ENCODE measurements around the gene UBALD2.
"Not testable (repeated sequence)": the region's sequence is repeated elsewhere in the genome, so short reads cannot be mapped to it uniquely, and the experiment has no call there.

UBALD2 gene

DNA sequence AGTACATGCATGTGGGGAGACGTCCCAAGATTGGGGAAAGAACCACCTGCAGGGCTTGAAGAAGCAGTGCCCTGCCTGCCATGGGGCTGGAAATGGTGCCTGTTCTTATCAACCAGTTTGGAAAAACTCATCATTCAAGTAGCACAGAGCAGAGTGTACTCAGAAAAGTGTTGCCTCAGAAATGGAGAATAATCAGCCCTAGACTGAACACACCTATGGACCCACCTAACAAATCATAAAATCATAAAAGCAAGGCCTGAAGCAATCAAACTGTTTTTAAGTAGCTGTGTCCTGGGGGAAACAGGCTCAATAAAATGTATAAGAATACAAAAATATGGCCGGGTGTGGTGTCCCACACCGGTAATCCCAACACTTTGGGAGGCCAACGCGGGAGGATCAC is 31.7 kb downstream of the UBALD2 start:
- Histone ChIP-seq H3K4me3 (ENCODE audit: low read length) (no peak overlapping the region), H3K27ac (ENCODE audit: low read length) (no peak overlapping the region), H3K9ac (ENCODE audit: low read length) (no peak overlapping the region), H3K4me1 (ENCODE audit: control insufficient read depth, low read depth, low read length) (no peaks in the 10 kb centered on the region), H3K36me3 (ENCODE audit: control insufficient read depth, low read depth, low read length) (no peaks in the 10 kb centered on the region), H3K27me3 (ENCODE audit: control insufficient read depth, insufficient read depth, low read length) (no peaks in the 10 kb centered on the region), H3K9me3 (ENCODE audit: control insufficient read depth, low read depth, low read length) (no peaks in the 10 kb centered on the region)

GRCh38 chr17:76297436-76297835 is 32.3 kb downstream of the UBALD2 start:
- Histone ChIP-seq H3K36me3 (ENCODE audit: control insufficient read depth, low read depth, low read length) (no peaks in the 10 kb centered on the region), H3K4me1 (ENCODE audit: control insufficient read depth, low read depth, low read length) (no peaks in the 10 kb centered on the region), H3K27me3 (ENCODE audit: control insufficient read depth, insufficient read depth, low read length) (no peaks in the 10 kb centered on the region), H3K27ac (ENCODE audit: low read length) (no peak overlapping the region), H3K4me3 (ENCODE audit: low read length) (no peak overlapping the region), H3K9me3 (ENCODE audit: control insufficient read depth, low read depth, low read length) (no peaks in the 10 kb centered on the region), H3K9ac (ENCODE audit: low read length) (no peak overlapping the region)

- no peak overlapping the region for H3K27ac ChIP-seq (ENCODE audit: low read length)
- H3K36me3 ChIP-seq (ENCODE audit: control insufficient read depth, low read depth, low read length) = no peaks in the 10 kb centered on the region
- H3K9ac ChIP-seq (ENCODE audit: low read length) = no peak overlapping the region
- no peaks in the 10 kb centered on the region for H3K9me3 ChIP-seq (ENCODE audit: control insufficient read depth, low read depth, low read length)
- no peak overlapping the region for H3K4me3 ChIP-seq (ENCODE audit: low read length)
- no peaks in the 10 kb centered on the region for H3K27me3 ChIP-seq (ENCODE audit: control insufficient read depth, insufficient read depth, low read length)
- no peaks in the 10 kb centered on the region for H3K4me1 ChIP-seq (ENCODE audit: control insufficient read depth, low read depth, low read length)
Observed at GRCh38 chr17:76304226-76305134, 39.3 kb downstream of the UBALD2 start.

DNA sequence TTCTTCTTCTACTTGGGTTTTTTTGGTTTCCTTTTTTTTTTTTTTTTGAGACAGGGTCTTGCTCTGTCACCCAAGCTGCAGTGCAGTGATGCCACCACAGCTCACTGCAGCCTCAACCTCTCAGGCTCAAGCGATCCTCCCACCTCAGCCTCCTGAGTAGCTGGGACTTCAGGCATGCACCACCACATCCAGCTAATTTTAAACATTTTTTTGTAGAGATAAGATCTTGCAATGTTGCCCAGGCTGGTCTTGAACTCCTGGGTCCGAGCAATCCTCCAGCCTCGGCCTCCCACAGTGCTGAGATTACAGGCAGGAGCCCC is 39.9 kb downstream of the UBALD2 start:
- not testable (repeated sequence) for H3K27ac ChIP-seq (ENCODE audit: low read length); H3K4me3 ChIP-seq (ENCODE audit: low read length); H3K27me3 ChIP-seq (ENCODE audit: control insufficient read depth, insufficient read depth, low read length); H3K36me3 ChIP-seq (ENCODE audit: control insufficient read depth, low read depth, low read length); H3K9ac ChIP-seq (ENCODE audit: low read length); H3K9me3 ChIP-seq (ENCODE audit: control insufficient read depth, low read depth, low read length); H3K4me1 ChIP-seq (ENCODE audit: control insufficient read depth, low read depth, low read length)

DNA sequence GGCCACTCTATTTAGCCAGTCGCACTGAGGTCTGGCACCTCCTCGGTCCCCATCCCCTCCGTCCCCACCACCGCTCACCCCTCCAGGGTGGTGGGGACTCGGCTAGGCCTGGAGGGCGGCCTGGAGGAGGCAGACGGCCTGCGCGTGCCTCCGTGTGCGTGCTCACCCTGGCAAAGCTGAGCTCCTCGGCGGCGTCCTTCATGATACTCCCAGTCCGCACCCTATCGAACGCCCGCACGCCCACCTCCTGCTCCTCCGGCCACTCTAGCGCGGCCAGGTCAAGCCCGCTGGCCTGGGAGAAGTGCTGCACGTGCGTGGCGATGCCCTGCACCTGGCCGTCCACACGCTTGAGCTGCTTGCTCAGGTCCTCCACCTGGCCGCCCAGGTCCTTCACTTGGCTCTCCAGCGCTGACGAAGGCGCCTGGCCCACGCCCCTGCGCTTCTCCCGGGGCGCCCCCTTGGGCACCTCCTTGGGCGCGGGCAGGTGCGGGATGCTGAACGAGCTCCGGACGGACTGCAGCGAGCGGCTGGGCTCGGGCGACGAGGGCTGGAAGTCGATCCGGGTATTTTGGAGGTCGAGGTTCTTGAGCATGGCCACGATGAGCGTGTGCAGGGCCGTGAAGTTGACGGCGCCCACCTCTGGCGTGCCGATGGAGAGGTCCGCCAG is 42.3 kb downstream of the UBALD2 start:
- no peaks in the 10 kb centered on the region for H3K9me3 ChIP-seq (ENCODE audit: control insufficient read depth, low read depth, low read length)
- no peaks in the 10 kb centered on the region for H3K4me1 ChIP-seq (ENCODE audit: control insufficient read depth, low read depth, low read length)
- no peak overlapping the region for H3K4me3 ChIP-seq (ENCODE audit: low read length)
- H3K27me3 ChIP-seq (ENCODE audit: control insufficient read depth, insufficient read depth, low read length) = no peaks in the 10 kb centered on the region
- H3K27ac ChIP-seq (ENCODE audit: low read length) = no peak overlapping the region
- H3K36me3 ChIP-seq (ENCODE audit: control insufficient read depth, low read depth, low read length) = peaks cover 10% of the 10 kb centered on the region
- no peak overlapping the region for H3K9ac ChIP-seq (ENCODE audit: low read length)

GRCh38 chr17:76307966-76308338 is 42.8 kb downstream of the UBALD2 start, which contains the start of gene QRICH2:
QRICH2 (minus strand) TSS chr17:76308276; CDS start chr17:76307998, 278 bp downstream.
- Histone ChIP-seq H3K27ac (ENCODE audit: low read length) (no peak within 1 kb of the TSS), H3K36me3 (ENCODE audit: control insufficient read depth, low read depth, low read length) (peaks cover 10% of the 10 kb centered on the region), H3K9ac (ENCODE audit: low read length) (no peak within 1 kb of the TSS), H3K9me3 (ENCODE audit: control insufficient read depth, low read depth, low read length) (no peaks in the 10 kb centered on the region), H3K4me3 (ENCODE audit: low read length) (no peak within 1 kb of the TSS), H3K4me1 (ENCODE audit: control insufficient read depth, low read depth, low read length) (no peaks in the 10 kb centered on the region), H3K27me3 (ENCODE audit: control insufficient read depth, insufficient read depth, low read length) (no peaks in the 10 kb centered on the region)

GRCh38 chr17:76309461-76309860 is 44.3 kb downstream of the UBALD2 start:
- Histone ChIP-seq H3K9ac (ENCODE audit: low read length) (no peak overlapping the region), H3K4me1 (ENCODE audit: control insufficient read depth, low read depth, low read length) (no peaks in the 10 kb centered on the region), H3K27me3 (ENCODE audit: control insufficient read depth, insufficient read depth, low read length) (no peaks in the 10 kb centered on the region), H3K4me3 (ENCODE audit: low read length) (no peak overlapping the region), H3K9me3 (ENCODE audit: control insufficient read depth, low read depth, low read length) (no peaks in the 10 kb centered on the region), H3K27ac (ENCODE audit: low read length) (no peak overlapping the region), H3K36me3 (ENCODE audit: control insufficient read depth, low read depth, low read length) (peaks cover 15% of the 10 kb centered on the region)

DNA sequence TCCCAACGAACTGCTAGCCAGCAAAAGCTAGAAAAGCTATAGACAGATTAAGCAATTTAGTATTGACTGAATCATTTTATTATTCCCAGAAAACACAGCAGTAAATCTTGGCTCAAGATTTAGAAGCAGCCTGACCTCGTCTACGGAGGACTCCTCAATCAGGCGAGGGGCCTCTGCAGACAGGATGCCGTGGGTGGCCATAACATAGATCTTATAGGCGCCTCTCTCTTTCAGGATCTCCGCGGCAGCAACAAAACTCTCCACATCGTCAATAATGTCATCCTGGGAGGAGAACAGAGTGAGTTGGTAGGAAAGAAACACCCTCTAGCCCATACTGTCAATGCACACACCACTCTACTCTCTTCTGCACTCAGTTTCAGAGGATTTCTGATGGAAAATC is 47.6 kb downstream of the UBALD2 start:
- no peaks in the 10 kb centered on the region for H3K9me3 ChIP-seq (ENCODE audit: control insufficient read depth, low read depth, low read length)
- no peak overlapping the region for H3K27ac ChIP-seq (ENCODE audit: low read length)
- H3K27me3 ChIP-seq (ENCODE audit: control insufficient read depth, insufficient read depth, low read length) = no peaks in the 10 kb centered on the region
- H3K4me1 ChIP-seq (ENCODE audit: control insufficient read depth, low read depth, low read length) = no peaks in the 10 kb centered on the region
- no peak overlapping the region for H3K4me3 ChIP-seq (ENCODE audit: low read length)
- H3K36me3 ChIP-seq (ENCODE audit: control insufficient read depth, low read depth, low read length) = peaks cover 15% of the 10 kb centered on the region
- H3K9ac ChIP-seq (ENCODE audit: low read length) = no peak overlapping the region

DNA sequence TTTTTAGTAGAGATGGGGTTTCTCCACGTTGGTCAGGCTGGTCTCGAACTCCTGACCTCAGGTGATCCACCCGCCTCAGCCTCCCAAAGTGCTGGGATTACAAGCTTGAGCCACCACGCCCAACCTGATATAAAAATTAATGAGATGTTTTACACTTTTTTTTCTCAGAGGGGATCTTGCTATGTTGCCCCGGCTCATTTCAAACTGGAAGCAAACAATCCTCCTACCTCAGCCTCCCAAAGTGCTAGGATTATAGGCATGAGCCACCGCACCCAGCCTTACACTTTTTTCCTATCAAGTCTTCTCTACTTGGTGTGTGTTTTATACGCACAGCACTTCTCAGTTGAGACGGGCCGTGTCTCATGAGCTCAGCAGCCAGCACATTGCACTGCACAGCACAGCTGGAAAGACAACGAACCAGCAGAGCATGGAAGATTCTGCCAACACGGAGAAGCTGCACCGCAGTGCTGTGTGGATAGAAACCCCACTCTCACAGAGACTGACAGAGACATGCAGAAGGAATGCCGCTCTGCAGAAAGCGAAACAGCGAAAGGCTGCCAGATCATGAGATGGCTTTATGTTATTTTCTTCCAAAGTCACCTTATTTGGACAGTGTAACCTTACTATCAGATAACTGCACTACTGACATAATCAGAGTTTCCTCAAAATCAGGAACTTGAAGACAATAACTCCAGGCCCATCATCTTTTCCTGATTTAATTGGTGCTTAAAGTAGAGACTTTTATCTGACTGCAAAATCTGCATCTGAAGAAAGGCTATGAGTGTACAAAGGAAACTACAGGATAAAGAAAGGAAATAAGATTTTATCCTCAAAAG is 49.5 kb downstream of the UBALD2 start:
- H3K36me3 ChIP-seq (ENCODE audit: control insufficient read depth, low read depth, low read length) = peaks cover 15% of the 10 kb centered on the region
- no peaks in the 10 kb centered on the region for H3K4me1 ChIP-seq (ENCODE audit: control insufficient read depth, low read depth, low read length)
- no peaks in the 10 kb centered on the region for H3K9me3 ChIP-seq (ENCODE audit: control insufficient read depth, low read depth, low read length)
- H3K9ac ChIP-seq (ENCODE audit: low read length) = no peak overlapping the region
- H3K4me3 ChIP-seq (ENCODE audit: low read length) = no peak overlapping the region
- H3K27me3 ChIP-seq (ENCODE audit: control insufficient read depth, insufficient read depth, low read length) = no peaks in the 10 kb centered on the region
- no peak overlapping the region for H3K27ac ChIP-seq (ENCODE audit: low read length)

- Histone ChIP-seq H3K4me3 (ENCODE audit: low read length) (no peak overlapping the region), H3K4me1 (ENCODE audit: control insufficient read depth, low read depth, low read length) (no peaks in the 10 kb centered on the region), H3K36me3 (ENCODE audit: control insufficient read depth, low read depth, low read length) (peaks cover 17% of the 10 kb centered on the region), H3K27ac (ENCODE audit: low read length) (no peak overlapping the region), H3K27me3 (ENCODE audit: control insufficient read depth, insufficient read depth, low read length) (no peaks in the 10 kb centered on the region), H3K9me3 (ENCODE audit: control insufficient read depth, low read depth, low read length) (no peaks in the 10 kb centered on the region), H3K9ac (ENCODE audit: low read length) (no peak overlapping the region)
Observed at GRCh38 chr17:76317535-76317934, 52.4 kb downstream of the UBALD2 start.

DNA sequence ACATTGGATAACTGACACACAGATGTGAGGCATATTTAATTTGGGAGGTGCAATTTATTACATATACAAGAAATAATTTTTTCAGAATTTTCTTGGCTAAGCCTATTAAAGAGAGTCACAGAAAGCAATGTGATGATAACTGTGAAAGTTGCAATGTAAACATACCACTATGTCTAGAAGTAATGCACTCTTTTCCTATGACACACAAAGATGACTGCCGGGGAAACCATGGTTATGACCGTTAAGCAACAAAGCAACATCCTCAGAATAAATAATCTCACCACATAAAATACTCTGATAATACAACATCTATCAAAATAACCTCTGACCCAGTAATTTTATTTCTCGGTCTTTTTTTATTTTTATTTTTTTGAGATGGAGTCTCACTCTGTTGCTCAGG is 53.4 kb downstream of the UBALD2 start:
- Histone ChIP-seq H3K9me3 (ENCODE audit: control insufficient read depth, low read depth, low read length) (no peaks in the 10 kb centered on the region), H3K4me1 (ENCODE audit: control insufficient read depth, low read depth, low read length) (no peaks in the 10 kb centered on the region), H3K4me3 (ENCODE audit: low read length) (no peak overlapping the region), H3K27me3 (ENCODE audit: control insufficient read depth, insufficient read depth, low read length) (no peaks in the 10 kb centered on the region), H3K9ac (ENCODE audit: low read length) (no peak overlapping the region), H3K27ac (ENCODE audit: low read length) (no peak overlapping the region), H3K36me3 (ENCODE audit: control insufficient read depth, low read depth, low read length) (peaks cover 21% of the 10 kb centered on the region)
